HG03457 (cell line): ENCODE results near the gene MYL11.
"Not testable (repeated sequence)": the region's sequence is repeated elsewhere in the genome, so short reads cannot be mapped to it uniquely, and the experiment has no call there.

Source experiments
- ATAC-seq: cut with Tn5 transposase; IDR thresholded peaks from one replicate; pipeline ENCODE4 v1.9.1; 2021; ENCODE audit warnings: moderate number of reproducible peaks; ENCODE audit not compliant: unreplicated experiment

Gene MYL11

DNA sequence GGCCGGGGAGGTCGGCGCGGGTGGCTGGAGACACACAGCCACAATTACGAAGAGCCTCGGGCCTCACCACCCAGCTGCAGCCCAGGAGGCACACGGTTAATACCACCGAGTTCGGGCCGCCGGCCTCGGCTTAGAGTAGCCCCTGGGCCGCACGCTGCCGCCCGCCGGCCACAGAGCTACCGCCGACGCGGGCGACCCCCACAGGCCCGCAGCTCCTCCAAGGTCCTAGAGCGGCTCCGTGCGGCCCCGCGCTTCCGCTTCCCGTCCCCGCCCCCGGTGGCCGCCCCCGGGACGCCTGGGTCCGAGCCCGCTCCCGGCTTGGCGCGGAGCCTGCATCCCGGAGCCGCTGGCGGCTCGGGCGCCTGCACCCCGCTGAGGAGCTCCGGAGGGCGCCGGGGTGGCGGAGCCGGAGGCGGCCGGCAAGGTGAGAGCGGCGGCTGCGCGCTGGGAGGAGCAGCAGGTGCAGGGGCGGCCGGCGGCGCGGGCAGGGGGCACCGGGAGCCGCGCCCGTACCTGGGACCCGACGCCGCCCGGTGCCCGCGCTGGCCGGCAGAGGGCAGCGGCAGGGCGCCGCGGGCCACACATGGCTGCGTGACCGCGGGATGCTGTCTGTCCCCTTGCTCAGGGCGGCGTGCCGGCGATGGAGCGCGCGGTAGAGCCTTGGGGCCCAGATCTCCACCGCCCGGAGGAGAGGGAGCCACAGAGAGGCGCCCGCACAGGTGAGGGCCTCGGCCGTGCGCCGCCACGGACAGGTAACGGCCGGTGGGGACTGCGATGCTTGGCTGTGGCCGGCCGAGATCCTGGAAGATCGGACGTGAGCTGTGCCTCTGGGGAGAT is 20.8 kb downstream of the MYL11 start, which contains the start of gene ZNF48:
TSS of gene ZNF48 (plus strand) at position 266 of the 837 bp plus-strand sequence. CDS start at position 641, 375 bp downstream.
- no peak for ATAC-seq

GRCh38 chr16:30395992-30396585 is 21.5 kb downstream of the MYL11 start:
- no peak for ATAC-seq

DNA sequence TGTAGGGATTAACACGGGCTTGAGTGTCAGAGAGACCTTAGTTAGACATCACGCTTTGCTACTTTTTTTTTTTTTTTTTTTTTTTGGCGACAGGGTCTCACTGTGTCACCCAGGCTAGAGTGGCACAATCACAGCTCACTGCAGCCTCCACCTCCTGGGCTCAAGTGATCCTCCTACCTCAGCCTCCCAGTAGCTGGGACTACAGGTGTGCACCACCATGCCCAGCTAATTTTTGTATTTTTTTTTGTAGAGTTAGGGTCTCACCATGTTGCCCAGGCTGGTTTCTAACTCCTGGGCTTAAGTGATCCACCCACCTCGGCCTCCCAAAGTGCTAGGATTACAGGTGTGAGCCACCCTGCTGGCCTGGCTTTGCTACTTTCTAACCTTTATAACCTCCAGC is 22.0 kb downstream of the MYL11 start:
- ATAC-seq: not testable (repeated sequence)

- ATAC-seq: no peak
These were observed 22.5 kb downstream of the MYL11 start for GRCh38 chr16:30397056-30397455.

DNA sequence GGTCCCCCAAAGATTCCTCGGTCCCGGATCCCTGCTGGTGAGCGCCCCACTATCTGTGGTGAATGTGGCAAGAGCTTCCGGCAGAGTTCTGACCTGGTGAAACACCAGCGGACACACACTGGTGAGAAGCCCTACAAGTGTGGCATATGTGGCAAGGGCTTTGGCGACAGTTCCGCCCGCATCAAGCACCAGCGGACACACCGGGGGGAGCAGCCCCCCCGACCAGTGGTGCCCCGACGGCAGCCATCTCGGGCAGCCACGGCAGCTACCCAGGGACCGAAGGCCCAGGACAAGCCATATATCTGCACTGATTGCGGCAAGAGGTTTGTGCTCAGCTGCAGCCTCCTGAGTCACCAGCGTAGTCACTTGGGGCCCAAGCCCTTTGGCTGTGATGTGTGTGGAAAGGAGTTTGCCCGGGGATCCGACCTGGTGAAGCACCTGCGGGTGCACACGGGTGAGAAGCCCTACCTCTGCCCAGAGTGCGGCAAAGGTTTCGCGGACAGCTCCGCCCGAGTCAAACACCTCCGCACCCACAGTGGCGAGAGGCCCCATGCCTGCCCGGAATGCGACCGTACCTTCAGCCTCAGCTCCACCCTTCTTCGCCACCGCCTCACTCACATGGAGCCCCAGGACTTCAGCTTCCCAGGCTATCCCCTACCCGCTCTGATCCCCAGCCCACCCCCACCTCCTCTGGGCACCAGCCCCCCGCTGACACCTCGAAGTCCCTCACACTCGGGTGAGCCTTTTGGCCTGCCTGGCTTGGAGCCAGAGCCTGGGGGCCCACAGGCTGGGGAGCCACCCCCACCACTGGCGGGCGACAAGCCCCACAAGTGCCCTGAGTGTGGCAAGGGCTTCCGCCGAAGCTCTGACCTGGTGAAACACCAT is 23.4 kb downstream of the MYL11 start:
- no peak for ATAC-seq

- ATAC-seq: no peak
These were observed 24.2 kb downstream of the MYL11 start for GRCh38 chr16:30398661-30399434.

DNA sequence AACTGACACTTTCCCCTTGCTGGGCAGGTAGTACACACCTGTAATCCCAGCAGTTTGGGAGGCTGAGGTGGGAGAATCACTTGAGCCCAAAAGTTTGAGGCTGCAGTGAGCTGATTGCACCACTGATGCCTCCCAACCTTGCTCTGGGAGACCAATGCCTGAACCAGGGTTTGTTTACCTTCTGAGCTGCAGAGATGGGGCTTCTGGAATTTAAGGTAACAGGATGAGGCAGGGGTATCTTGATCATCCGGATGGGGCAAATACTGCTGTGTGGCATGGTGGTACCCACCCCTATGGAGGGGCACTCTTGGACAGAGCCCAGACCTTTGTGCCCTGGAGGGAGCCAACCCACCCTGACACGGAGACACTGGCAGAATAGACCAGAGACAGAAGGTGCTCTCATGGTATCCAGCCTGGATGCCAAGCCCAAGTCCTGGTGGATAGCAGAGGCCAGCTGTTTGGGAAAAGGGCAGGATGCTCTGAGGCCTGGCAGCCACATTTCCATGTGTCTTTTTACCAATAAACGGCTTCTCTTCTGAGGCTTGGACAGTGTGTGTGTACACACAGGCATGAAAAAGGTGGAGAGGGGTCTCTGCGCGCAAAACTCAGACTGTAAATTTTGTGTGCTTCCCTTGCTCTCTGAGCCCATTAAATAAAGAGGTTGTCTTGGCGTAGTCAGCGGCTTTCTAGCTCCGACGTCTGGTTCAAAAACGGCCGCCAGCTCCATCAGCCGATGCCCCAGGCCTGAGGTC is 25.0 kb downstream of the MYL11 start:
- ATAC-seq: no peak

DNA sequence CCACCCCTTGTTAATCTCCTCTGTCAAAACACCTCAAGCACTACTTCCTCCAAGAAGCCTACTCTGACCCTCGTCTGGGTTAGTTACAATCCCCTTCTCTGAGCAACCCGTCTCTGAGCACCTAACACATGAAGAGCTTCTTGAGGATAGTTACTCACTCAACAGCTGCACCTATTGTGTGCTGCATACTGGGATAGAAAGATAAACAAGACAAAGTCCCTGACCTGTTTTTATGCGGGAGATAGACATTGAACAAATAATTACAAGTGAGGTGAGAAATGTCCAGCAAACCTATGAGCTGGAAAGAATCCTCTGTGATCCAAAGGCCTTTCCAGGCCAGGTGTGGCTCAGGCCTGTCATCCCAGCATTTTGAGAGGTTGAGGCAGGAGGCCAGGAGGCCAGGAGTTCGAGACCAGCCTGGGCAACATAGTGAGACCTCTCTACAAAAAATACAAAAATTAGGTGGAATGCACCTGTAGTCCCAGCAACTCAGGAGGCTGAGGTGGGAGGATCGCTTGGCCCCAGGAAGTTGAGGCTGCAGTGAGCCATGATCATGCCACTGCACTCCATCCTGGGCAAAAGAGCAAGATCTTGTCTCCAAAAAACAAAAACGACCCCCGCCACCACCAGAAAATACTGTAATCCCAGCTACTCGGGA is 27.3 kb downstream of the MYL11 start:
- no peak for ATAC-seq

- no peak for ATAC-seq
These were observed 32.1 kb downstream of the MYL11 start for GRCh38 chr16:30406795-30407101.

- ATAC-seq: no peak
These were observed 32.7 kb downstream of the MYL11 start, which contains the start of gene ZNF771 for GRCh38 chr16:30407102-30407803. Gene ZNF771, plus strand, starts transcription at chr16:30407606. Its CDS starts 448 bp downstream, at chr16:30408054.

GRCh38 chr16:30407804-30408534 is 33.4 kb downstream of the MYL11 start:
- no peak for ATAC-seq

DNA sequence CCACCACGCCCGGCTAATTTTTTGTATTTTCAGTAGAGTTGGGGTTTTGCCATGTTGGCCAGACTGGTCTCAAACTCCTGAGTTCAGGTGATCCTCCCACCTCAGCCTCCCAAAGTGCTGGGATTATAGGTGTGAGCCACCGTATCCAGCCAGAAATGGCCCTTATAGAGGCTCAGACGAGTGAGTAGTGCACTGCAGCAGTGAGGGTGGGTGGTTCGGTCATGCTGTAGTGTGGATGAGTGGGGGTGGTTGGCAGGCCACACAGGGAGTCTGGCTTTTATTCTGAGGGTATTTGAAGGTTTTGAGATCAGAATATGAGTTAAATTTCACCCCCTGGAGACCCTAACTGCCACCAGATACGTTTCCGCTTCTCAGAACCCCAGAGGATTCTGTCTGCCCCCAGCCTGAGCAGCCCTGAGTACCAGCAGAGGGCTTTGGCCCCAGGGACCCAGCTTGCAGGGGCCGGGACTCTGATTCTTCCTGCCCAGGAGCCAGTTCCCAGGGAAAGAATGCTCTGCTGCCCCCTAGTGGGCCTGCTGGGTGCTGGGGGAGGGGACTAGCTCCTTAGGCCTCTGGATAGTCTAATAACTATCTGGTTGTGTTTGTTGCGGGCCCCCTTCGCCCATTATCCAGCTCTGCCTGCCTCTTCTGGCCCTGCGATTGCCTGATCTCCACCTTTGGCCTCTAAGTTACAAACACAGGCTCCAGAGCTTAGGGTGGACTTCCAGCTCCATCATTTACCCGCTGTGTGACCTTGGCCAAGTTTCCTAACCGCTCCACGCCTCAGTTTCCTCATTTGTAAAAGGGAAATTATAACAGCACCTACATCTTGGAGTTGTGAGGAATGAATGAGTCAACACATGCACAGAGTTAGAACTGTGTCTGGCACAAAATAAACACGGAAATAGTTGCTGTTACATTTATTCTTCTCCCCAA is 34.8 kb downstream of the MYL11 start:
- no peak for ATAC-seq

DNA sequence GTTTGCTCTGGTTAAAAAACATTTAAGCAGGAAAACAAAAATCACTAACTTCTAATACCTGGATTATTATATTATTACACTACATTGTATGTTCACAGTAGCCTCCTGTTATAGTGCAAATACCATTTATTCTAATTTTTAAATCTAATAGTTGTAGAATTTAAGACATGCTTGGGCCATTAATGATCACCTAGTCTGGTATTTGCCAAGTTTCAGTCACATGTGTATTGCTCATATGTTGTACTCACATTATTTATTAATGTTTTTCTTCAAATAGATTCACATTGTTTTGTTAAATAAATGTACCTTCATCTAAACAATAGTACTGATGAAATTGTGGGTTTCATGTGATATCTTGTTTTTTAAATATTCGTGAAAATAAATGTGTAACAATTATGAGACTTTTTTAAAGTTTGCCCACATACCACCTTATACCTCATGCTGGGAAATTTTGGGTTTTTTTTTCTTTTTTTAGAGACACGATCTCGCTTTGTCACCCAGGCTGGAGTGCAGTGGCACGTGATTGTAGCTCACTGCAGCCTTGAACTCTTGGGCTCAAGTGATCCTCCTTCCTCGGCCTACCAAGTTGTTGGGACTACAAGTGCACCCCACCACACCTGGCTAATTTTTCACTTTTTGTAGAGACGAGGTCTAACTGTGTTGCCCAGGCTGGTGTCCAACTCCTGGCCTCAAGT is 38.7 kb downstream of the MYL11 start:
- ATAC-seq: no peak

DNA sequence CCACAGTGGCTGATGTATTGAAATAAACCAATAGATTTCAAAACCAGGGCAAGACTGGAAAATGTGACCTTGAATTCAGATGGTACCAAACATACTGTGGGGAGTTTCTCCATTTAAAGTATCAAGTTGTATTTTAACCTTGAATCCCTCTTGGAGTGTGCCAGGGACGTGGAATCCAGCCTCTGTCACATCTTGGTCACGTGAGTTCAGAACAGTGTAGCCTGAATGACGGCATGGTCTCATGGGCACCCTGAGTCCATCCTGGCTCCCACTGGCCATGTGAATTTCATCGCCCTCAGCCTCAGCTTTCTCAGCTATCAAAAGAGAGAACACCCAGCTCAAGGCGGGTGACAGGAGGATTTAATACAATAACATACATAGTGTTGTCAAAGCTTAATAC is 39.6 kb downstream of the MYL11 start:
- ATAC-seq: no peak

DNA sequence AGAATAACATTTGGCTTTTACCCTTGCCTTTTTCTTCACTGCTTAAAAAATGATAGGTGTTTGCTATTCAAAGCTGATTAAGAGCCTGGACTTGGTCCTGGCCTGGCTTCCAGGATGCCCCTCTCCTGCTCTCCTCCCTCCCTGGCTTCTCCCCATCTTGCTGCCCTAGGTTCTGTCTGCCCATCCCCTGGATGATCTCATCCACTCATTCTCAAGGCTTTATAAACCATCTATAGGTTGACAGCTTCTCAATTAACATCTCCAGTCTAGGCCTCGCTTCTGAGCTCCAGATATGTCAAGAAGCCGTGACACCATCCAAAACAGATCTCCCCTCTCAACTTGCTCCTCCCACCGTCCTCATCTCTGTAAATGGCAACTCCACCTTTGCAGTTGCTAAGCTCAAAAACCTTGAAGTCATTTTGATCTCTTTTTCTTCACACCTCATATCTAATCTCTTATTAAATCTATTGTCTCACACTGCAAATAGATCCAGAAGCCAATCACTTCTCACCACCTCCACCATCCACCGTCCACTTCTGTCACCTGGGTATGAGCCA is 41.5 kb downstream of the MYL11 start:
- no peak for ATAC-seq
